HEK293 (cell line): ENCODE measurements around the gene ASB17.

Experiments used
- CTCF ChIA-PET: fragments of 350-600 bp; formaldehyde crosslinking; extraction: SDS; loops from one replicate; lab custom pipeline; 2021; ENCODE audit warnings: antibody characterized with exemption; lab: Yijun Ruan, JAX
- POLR2A ChIA-PET: fragments of 300-600 bp; formaldehyde crosslinking; extraction: SDS; loops from one replicate; lab custom pipeline; 2020; ENCODE audit warnings: antibody characterized with exemption, inconsistent platforms; lab: Yijun Ruan, JAX
- H3K27ac ChIP-seq: fragments of 200-500 bp; sonication (Bioruptor generic); 2 replicates; pipeline ENCODE4 v1.5.1; 2014; ENCODE audit warnings: low read depth, low read length, control low read depth, inconsistent platforms; ENCODE audit errors: extremely low read depth
- H3K36me3 ChIP-seq, 2 experiments: fragments of 200-500 bp in 1 of 2; sonication (Bioruptor generic) in 1 of 2; 1 replicate in 1 of 2; 2 replicates in 1 of 2; pipeline ENCODE4 v1.5.1; 2014 to 2017; ENCODE audit warnings: inconsistent platforms in 2 of 2, low read length in 2 of 2; ENCODE audit not compliant: control insufficient read depth in 2 of 2, insufficient read depth in 1 of 2
- H3K4me1 ChIP-seq: fragments of 200-500 bp; sonication (Bioruptor generic); 2 replicates; pipeline ENCODE4 v1.5.1; 2014; ENCODE audit warnings: mild to moderate bottlenecking, low read length, inconsistent platforms; ENCODE audit not compliant: control insufficient read depth, insufficient read depth
- H3K4me3 ChIP-seq: 2 replicates; pipeline ENCODE4 v1.5.1; 2011; ENCODE audit warnings: low read depth, mild to moderate bottlenecking, control low read depth, low read length, moderate library complexity
- H3K9me3 ChIP-seq: fragments of 200-500 bp; sonication (Bioruptor generic); 2 replicates; pipeline ENCODE4 v1.5.1; 2014; ENCODE audit warnings: low read depth, low read length, inconsistent platforms; ENCODE audit not compliant: control insufficient read depth, insufficient read depth
- KLF10 ChIP-seq: fragments of 450-650 bp; IDR thresholded peaks from 2 replicates; pipeline ENCODE4 v1.5.1; 2018; ENCODE audit warnings: missing biosample characterization, mild to moderate bottlenecking, missing genetic modification characterization
- KLF7 ChIP-seq: fragments of 450-650 bp; formaldehyde crosslinking; IDR thresholded peaks from 2 replicates; pipeline ENCODE4 v1.5.1; 2016; ENCODE audit warnings: missing biosample characterization, missing genetic modification characterization, borderline replicate concordance
- MZF1 ChIP-seq: fragments of 450-650 bp; formaldehyde crosslinking; IDR thresholded peaks from 2 replicates; pipeline ENCODE4 v1.5.1; 2017; ENCODE audit warnings: missing biosample characterization, missing genetic modification characterization, borderline replicate concordance
- PRDM1 ChIP-seq: fragments of 450-650 bp; formaldehyde crosslinking; IDR thresholded peaks from 2 replicates; pipeline ENCODE4; 2016; ENCODE audit warnings: missing biosample characterization, missing genetic modification characterization
- PRDM4 ChIP-seq: fragments of 450-650 bp; formaldehyde crosslinking; IDR thresholded peaks from 2 replicates; pipeline ENCODE4 v1.5.1; 2017; ENCODE audit warnings: missing biosample characterization, missing genetic modification characterization
- SCRT2 ChIP-seq: fragments of 450-650 bp; formaldehyde crosslinking; IDR thresholded peaks from 2 replicates; pipeline ENCODE4 v1.5.1; 2016; ENCODE audit warnings: missing biosample characterization, missing genetic modification characterization
- SP3 ChIP-seq: fragments of 450-650 bp; formaldehyde crosslinking; IDR thresholded peaks from 2 replicates; pipeline ENCODE4 v1.5.1; 2016; ENCODE audit warnings: missing biosample characterization, missing genetic modification characterization
- WT1 ChIP-seq: fragments of 450-650 bp; formaldehyde crosslinking; IDR thresholded peaks from 2 replicates; pipeline ENCODE4 v1.5.1; 2016; ENCODE audit warnings: missing biosample characterization, missing genetic modification characterization
- ZBTB8A ChIP-seq: fragments of 450-650 bp; formaldehyde crosslinking; IDR thresholded peaks from 2 replicates; pipeline ENCODE4 v1.5.1; 2016; ENCODE audit warnings: missing biosample characterization, missing genetic modification characterization
- ZNF133 ChIP-seq: fragments of 450-650 bp; formaldehyde crosslinking; IDR thresholded peaks from 2 replicates; pipeline ENCODE4 v1.5.1; 2016; ENCODE audit warnings: missing biosample characterization, missing genetic modification characterization
- ZNF138 ChIP-seq: fragments of 450-650 bp; formaldehyde crosslinking; IDR thresholded peaks from 2 replicates; pipeline ENCODE4 v1.5.1; 2016; ENCODE audit warnings: missing biosample characterization, missing genetic modification characterization, borderline replicate concordance
- ZNF18 ChIP-seq: fragments of 450-650 bp; formaldehyde crosslinking; IDR thresholded peaks from 2 replicates; pipeline ENCODE4 v1.5.1; 2016; ENCODE audit warnings: missing biosample characterization, missing genetic modification characterization
- ZNF202 ChIP-seq: fragments of 450-650 bp; formaldehyde crosslinking; IDR thresholded peaks from 2 replicates; pipeline ENCODE4 v1.5.1; 2016; ENCODE audit warnings: missing biosample characterization, missing genetic modification characterization, borderline replicate concordance
- ZNF239 ChIP-seq: fragments of 450-650 bp; formaldehyde crosslinking; IDR thresholded peaks from 2 replicates; pipeline ENCODE4 v1.5.1; 2016; ENCODE audit warnings: missing biosample characterization, missing genetic modification characterization
- ZNF341 ChIP-seq: fragments of 450-650 bp; formaldehyde crosslinking; IDR thresholded peaks from 2 replicates; pipeline ENCODE4; 2016; ENCODE audit warnings: low read depth, missing biosample characterization, missing genetic modification characterization
- ZNF350 ChIP-seq: fragments of 450-650 bp; formaldehyde crosslinking; IDR thresholded peaks from 2 replicates; pipeline ENCODE4 v1.5.0; 2017; ENCODE audit warnings: missing biosample characterization, mild to moderate bottlenecking, missing genetic modification characterization
- ZNF37A ChIP-seq: fragments of 450-650 bp; IDR thresholded peaks from 2 replicates; pipeline ENCODE4 v1.5.1; 2018; ENCODE audit warnings: missing biosample characterization, missing genetic modification characterization
- ZNF404 ChIP-seq: fragments of 450-650 bp; formaldehyde crosslinking; IDR thresholded peaks from 2 replicates; pipeline ENCODE4 v1.5.1; 2017; ENCODE audit warnings: missing biosample characterization, missing genetic modification characterization
- ZNF416 ChIP-seq: fragments of 450-650 bp; formaldehyde crosslinking; IDR thresholded peaks from 2 replicates; pipeline ENCODE4 v1.5.1; 2016; ENCODE audit warnings: missing biosample characterization, missing genetic modification characterization
- ZNF473 ChIP-seq: fragments of 450-650 bp; formaldehyde crosslinking; IDR thresholded peaks from 2 replicates; pipeline ENCODE4 v1.5.1; 2017; ENCODE audit warnings: missing biosample characterization, missing genetic modification characterization
- ZNF544 ChIP-seq: fragments of 450-650 bp; formaldehyde crosslinking; IDR thresholded peaks from 2 replicates; pipeline ENCODE4 v1.5.0; 2017; ENCODE audit warnings: missing biosample characterization, missing genetic modification characterization
- ZNF600 ChIP-seq: fragments of 450-650 bp; formaldehyde crosslinking; IDR thresholded peaks from 2 replicates; pipeline ENCODE4 v1.5.1; 2016; ENCODE audit warnings: missing biosample characterization, missing genetic modification characterization
- ZNF624 ChIP-seq: fragments of 450-650 bp; formaldehyde crosslinking; IDR thresholded peaks from 2 replicates; pipeline ENCODE4 v1.5.1; 2017; ENCODE audit warnings: missing biosample characterization, missing genetic modification characterization
- ZNF654 ChIP-seq: fragments of 450-650 bp; formaldehyde crosslinking; IDR thresholded peaks from 2 replicates; pipeline ENCODE4 v1.5.1; 2016; ENCODE audit warnings: low read depth, missing biosample characterization, missing genetic modification characterization
- ZNF76 ChIP-seq: fragments of 450-650 bp; formaldehyde crosslinking; IDR thresholded peaks from 2 replicates; pipeline ENCODE4; 2016; ENCODE audit warnings: low read depth, missing biosample characterization, missing genetic modification characterization, borderline replicate concordance
- TF ChIP-seq, protein P1 (sequence below): fragments of 450-650 bp; formaldehyde crosslinking; IDR thresholded peaks from 2 replicates; pipeline ENCODE4 v1.5.1; 2016; ENCODE audit warnings: missing biosample characterization, missing genetic modification characterization, borderline replicate concordance
- TF ChIP-seq, protein P2 (sequence below): fragments of 450-650 bp; formaldehyde crosslinking; IDR thresholded peaks from 2 replicates; pipeline ENCODE4 v1.5.1; 2017; ENCODE audit warnings: missing biosample characterization, missing genetic modification characterization

Gene ASB17

GRCh38 chr1:75954586-75954985 lies 22.4 kb upstream of the ASB17 start:
- CTCF ChIA-PET, result no interaction called here
- Histone ChIP-seq H3K27ac (no peak overlapping the region), H3K9me3 (no peaks in the 10 kb centered on the region), H3K4me3 (no peak overlapping the region), H3K4me1 (no peaks in the 10 kb centered on the region), H3K36me3 (no peaks in the 10 kb centered on the region)
- POLR2A ChIA-PET, result no interaction called here
- TF ChIP-seq ZNF473 (tag by site-specific recombination), result no peak
- TF ChIP-seq KLF10 (tag by site-specific recombination), result no peak
- TF ChIP-seq ZNF18 (tag by site-specific recombination), result no peak
- no peak for TF ChIP-seq MZF1 (tag by site-specific recombination)
- no peak for TF ChIP-seq KLF7 (tag by site-specific recombination)
- TF ChIP-seq ZNF239, result no peak
- no peak for TF ChIP-seq ZNF37A
- no peak for TF ChIP-seq ZNF202
- TF ChIP-seq PRDM4, result no peak
- no peak for TF ChIP-seq ZNF76 (tag by site-specific recombination)
- TF ChIP-seq PRDM1 (tag by site-specific recombination), result no peak
- TF ChIP-seq ZNF138 (tag by site-specific recombination), result no peak
- no peak for TF ChIP-seq ZNF350 (tag by site-specific recombination)

DNA sequence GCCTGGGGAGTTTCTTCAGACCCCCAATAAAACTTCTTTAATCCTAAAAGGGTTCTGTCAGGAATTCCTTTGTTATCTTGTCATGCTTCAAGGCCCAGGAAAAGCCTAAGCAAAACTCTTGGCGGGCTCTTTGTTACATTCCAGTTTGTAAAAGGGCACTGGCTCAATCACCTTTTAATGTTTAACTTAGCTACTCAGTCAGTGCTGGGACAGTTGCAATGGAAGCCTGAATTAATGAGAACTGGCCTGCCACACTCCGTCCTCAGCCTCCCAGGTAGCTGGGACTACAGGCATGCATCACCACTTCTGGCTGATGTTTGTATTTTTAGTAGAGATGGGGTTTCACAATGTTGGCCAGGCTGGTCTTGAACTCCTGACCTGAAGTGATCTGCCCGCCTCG lies 21.3 kb upstream of the ASB17 start:
- Histone ChIP-seq H3K27ac (no peak overlapping the region), H3K9me3 (no peaks in the 10 kb centered on the region), H3K36me3 (no peaks in the 10 kb centered on the region), H3K4me3 (no peak overlapping the region), H3K4me1 (no peaks in the 10 kb centered on the region)
- CTCF ChIA-PET, result no interaction called here
- TF ChIP-seq ZNF600 (tag by site-specific recombination) (no peak), ZBTB8A (no peak), ZNF624 (tag by site-specific recombination) (no peak), ZNF544 (tag by site-specific recombination) (no peak), ZNF654 (tag by site-specific recombination) (no peak), ZNF350 (tag by site-specific recombination) (no peak), SCRT2 (tag by site-specific recombination) (no peak), ZNF341 (no peak), WT1 (tag by site-specific recombination) (no peak), ZNF133 (tag by site-specific recombination) (no peak)
- POLR2A ChIA-PET, result no interaction called here

DNA sequence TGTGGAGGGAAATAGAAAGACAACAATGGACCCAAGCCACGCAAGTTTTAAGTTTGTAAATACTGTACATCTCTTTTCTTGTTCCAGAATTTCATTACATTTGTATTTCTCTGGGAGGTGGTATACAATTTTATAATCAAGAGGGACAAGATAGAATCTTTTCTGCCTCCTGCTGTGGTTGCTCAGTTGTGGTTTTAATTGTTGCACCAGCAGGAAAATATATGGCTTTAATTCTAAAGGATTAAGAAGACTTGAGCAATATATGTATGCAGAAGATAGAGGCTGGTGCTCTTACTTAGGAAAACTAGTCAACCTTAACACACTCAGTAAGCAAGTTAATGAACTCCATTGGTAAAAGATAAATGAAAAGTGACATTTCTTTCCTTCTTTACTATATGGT lies 19.8 kb upstream of the ASB17 start:
- ChIA-PET POLR2A (no interaction called here), CTCF (no interaction called here)
- H3K27ac ChIP-seq, result no peak overlapping the region
- no peaks in the 10 kb centered on the region for H3K4me1 ChIP-seq
- H3K4me3 ChIP-seq, result no peak overlapping the region
- H3K36me3 ChIP-seq, result no peaks in the 10 kb centered on the region
- H3K9me3 ChIP-seq, result no peaks in the 10 kb centered on the region
- TF ChIP-seq, protein P1, sequence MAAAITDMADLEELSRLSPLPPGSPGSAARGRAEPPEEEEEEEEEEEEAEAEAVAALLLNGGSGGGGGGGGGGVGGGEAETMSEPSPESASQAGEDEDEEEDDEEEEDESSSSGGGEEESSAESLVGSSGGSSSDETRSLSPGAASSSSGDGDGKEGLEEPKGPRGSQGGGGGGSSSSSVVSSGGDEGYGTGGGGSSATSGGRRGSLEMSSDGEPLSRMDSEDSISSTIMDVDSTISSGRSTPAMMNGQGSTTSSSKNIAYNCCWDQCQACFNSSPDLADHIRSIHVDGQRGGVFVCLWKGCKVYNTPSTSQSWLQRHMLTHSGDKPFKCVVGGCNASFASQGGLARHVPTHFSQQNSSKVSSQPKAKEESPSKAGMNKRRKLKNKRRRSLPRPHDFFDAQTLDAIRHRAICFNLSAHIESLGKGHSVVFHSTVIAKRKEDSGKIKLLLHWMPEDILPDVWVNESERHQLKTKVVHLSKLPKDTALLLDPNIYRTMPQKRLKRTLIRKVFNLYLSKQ, result no peak
- TF ChIP-seq ZNF138 (tag by site-specific recombination) (no peak), SP3 (tag by site-specific recombination) (no peak), ZNF416 (tag by site-specific recombination) (no peak), ZNF404 (tag by site-specific recombination) (no peak)
- TF ChIP-seq, protein P2, sequence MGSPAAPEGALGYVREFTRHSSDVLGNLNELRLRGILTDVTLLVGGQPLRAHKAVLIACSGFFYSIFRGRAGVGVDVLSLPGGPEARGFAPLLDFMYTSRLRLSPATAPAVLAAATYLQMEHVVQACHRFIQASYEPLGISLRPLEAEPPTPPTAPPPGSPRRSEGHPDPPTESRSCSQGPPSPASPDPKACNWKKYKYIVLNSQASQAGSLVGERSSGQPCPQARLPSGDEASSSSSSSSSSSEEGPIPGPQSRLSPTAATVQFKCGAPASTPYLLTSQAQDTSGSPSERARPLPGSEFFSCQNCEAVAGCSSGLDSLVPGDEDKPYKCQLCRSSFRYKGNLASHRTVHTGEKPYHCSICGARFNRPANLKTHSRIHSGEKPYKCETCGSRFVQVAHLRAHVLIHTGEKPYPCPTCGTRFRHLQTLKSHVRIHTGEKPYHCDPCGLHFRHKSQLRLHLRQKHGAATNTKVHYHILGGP (tag by site-specific recombination), result no peak
